ENCODE data around the gene SLC6A8. TPM values are rescaled to one million over a fixed set of nuclear protein-coding genes. Genes with fewer than 3 reads are reported as not detected.
A peak's percentile ranks its signal among the peaks of the same experiment; 100 is the strongest.

SLC6A8 gene
- polyA plus RNA-seq, 12 donors, result 24.6 to 44.9 (median 28.9) TPM; not detected in 1

DNA sequence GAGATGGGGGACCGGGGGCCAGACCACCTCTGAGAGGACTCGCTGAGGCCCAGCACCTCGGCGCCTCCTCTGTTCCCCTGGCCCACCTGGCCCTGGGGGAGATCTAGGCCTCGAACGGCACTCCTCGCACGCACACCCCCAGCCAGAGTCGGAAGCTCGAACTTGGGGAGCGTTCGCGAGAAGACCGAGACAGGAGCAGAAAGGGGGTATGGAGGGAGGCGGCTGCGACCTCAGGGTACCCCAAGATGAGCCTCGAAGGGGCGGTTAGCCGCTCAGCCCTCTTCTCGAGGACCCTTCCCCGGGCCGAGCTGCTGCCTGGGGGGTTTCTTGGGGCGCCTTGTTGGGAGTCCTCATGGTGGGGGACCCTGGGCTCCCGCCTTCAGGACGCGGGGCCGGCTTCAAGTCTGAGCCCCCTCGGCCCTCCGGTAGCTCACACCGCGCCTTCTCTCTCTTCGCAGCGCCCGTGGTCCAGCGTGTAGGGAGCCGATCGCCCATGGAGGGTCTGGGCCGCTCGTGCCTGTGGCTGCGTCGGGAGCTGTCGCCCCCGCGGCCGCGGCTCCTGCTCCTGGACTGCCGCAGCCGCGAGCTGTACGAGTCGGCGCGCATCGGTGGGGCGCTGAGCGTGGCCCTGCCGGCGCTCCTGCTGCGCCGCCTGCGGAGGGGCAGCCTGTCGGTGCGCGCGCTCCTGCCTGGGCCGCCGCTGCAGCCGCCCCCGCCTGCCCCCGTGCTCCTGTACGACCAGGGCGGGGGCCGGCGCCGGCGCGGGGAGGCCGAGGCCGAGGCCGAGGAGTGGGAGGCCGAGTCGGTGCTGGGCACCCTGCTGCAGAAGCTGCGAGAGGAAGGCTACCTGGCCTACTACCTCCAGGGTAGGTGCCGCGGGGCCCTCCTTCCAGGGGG, 40.0 kb upstream of the SLC6A8 start:
- no peak for DNase-seq

DNA sequence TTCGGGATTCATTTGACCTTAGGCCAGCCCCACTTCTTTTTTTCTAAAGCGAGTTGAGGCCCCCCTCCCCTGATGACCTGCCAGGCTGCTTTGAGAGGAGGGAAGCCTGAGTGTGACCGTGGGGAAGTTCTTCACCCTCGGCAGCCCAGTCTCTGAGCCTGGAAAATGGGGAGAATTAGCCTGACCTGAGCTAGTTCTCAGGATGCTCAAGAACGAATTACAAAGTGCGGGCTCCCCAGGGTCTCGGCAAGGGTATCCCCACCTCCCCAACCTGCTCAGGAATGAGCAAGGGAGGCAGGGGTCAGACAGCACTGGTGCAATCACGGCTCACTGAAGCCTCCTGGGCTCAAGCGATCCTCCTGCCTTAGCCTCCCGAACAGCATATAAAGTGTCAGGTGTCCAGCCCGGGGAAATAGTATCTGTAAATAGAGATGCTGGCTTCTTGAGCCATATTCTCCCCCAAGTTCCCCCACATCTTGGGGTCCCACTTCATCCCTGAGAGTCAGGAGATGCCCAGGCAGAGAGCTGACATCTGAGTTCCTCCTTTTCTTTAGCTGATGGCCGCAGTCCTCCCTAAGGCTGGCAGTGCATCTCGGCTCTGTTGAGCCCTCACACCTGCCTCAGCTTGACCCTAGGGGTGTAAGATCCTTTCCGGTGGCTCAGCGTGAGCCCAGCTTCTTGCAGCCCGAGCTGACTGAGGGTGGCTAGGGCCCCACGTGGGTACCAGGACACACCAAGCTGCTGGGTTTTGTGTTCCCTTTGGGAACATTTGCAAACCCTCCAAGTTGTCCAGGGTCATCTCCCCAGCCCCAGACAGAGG, 39.2 kb upstream of the SLC6A8 start:
- DNase-seq, result no peak

DNA sequence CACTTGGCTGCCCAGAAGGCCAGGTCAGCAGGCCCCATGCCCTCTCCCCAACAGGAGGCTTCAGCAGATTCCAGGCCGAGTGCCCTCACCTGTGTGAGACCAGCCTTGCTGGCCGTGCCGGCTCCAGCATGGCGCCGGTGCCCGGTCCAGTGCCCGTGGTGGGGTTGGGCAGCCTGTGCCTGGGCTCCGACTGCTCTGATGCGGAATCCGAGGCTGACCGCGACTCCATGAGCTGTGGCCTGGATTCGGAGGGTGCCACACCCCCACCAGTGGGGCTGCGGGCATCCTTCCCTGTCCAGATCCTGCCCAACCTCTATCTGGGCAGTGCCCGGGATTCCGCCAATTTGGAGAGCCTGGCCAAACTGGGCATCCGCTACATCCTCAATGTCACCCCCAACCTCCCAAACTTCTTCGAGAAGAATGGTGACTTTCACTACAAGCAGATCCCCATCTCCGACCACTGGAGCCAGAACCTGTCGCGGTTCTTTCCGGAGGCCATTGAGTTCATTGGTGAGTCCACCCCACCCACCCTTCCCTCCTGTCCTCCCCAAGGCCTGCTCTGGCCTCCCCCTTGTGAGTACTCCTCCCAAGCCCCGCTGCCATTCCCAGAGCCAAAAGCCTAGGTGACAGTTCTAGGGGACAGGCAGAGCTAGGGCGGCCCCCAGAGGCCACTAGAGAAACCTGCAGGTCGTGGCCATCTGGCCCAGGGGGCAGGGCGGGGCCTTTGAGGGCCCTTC, 38.4 kb upstream of the SLC6A8 start:
- no peak for DNase-seq

DNA sequence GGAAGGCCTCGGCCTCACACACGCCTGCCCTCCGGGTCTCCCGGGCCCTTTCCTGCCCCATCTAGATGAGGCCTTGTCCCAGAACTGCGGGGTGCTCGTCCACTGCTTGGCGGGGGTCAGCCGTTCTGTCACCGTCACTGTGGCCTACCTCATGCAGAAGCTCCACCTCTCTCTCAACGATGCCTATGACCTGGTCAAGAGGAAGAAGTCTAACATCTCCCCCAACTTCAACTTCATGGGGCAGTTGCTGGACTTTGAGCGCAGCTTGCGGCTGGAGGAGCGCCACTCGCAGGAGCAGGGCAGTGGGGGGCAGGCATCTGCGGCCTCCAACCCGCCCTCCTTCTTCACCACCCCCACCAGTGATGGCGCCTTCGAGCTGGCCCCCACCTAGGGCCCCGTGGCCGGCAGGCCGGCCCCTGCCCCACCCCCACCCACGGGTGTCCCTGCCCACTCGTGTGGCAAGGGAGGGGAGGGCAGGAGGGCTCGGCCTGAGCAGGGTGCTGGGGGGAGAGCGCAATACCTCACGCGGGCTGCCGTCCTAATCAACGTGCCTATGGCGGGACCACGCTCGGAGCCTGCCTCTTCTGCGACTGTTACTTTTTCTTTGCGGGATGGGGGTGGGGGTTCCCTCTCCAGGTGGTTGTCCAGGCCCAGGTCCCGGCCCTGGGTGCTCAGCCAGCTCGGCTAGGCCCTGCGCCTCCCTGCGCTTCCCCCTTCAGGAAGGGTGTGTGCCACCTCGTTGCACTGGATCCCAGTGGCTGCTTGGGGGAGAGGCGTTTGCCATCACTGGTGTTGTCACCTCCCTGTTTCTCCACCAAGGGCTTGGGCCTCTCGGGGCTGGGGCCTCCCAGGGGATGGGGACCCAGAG, 37.6 kb upstream of the SLC6A8 start:
- DNase-seq, result no peak

DNA sequence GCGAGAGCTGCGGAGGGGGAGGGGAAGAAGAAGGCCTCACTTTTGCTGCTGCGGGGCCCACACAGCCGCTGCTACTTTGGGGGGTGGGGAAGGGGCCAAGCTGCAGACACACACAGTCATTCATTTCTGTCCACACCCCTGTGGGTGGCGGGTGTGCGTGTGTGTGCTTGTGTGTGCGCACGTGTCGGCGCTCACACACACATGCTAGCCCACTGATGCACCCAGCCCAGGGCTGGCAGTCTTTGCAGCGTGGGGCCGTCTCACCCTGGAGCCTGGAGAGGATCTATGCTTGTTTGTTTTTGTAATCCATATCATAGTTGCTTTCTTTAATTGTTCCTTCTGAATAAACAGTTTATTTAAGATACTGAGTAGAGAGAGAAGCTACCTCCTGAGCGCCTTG, 36.8 kb upstream of the SLC6A8 start:
- DNase-seq, result no peak

DNA sequence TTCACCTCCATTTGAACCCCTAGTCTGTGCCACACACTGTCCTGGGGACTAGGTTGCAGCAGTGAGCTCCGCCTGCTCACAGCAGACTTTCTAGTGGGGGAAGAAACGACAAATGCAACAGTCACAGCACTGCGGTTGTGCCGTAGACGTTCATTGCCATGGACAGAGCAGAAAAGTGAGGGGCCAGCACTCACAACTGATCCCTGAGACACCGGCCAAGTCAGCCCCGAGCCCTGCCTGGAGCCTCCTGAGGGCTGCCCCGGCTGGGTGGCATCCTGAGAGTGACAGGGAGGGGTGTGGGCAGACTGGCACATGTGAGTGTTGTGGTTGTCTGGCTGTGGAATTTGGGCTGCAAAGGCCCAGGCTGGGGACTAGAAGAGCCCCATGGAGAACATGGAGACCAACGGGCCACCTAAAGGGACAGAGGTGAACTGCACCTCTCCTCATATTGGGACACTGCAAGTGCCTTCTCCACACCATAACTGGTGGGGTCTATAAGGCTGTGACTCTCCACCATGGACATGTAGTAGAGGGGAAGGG, 36.1 kb upstream of the SLC6A8 start:
- DNase-seq, result no peak

DNA sequence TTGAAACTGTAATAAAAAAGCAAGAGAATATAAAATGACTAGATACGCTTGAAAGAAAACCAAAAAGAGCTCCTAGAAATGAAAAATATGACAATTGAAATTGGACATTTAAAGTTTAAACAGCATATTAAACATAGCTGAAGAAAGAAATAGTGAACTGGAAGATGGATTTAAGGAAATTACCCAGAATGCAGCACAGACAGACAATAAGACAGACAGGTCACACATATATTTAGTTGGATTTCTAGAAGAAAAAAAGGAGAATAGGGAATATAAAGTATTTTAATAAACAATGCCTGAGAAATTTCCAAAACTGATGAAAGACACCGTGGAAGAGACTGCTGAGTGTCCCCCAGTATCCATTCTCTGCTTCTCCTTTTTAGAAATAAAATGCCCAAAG, 34.2 kb upstream of the SLC6A8 start:
- DNase-seq, result no peak

DNA sequence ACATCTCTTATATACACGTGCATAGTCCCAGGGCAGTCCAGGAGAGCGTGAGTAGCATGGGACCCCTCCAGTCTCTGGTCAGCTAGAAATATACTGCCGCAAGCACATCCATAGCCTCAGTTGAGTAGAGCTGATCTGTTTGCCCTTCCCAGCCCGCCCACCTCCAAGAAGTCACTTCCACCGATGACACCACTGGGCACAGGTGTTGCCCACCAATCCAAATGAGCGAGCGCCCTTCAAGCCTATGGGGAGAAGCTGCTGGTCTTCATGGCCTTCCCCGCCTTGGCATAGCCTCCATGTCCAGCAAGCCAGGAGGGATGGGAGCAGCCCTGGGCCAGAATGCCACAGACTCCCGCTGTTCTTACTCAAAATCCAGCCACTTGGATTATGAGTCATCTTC, 30.6 kb upstream of the SLC6A8 start:
- no peak for DNase-seq

DNA sequence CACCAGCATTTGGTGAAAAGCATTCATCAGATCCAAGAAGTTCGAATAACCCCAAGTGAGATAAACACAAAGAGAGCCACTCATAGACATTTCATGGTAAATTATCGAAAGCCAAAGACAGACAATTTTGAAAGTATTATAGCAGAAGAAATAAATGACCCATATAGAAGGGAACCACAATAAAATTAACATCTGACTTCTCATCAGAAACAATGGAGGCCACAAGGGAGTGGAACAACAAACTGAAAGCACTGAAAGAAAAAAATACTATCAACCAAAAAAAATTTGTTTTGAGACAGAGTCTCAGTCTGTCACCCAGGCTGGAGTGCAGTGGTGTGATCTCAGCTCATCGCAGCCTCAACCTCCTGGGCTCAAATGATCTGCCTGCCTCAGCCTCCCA, 28.5 kb upstream of the SLC6A8 start:
- no peak for DNase-seq

DNA sequence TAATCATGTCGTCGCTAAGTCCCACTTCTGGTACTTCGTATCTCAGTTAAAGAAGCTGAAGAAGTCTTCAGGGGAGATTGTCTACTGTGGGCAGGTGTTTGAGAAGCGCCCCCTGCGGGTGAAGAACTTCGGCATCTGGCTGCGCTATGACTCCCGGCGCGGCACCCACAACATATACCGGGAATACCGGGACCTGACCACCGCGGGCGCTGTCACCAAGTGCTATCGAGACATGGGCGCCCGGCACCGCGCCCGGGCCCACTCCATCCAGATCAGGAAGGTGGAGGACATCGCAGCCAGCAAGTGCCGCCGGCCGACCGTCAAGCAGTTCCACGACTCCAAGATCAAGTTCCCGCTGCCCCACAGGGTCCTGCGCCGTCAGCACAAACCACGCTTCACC, 25.5 kb upstream of the SLC6A8 start:
- DNase-seq, result no peak

DNA sequence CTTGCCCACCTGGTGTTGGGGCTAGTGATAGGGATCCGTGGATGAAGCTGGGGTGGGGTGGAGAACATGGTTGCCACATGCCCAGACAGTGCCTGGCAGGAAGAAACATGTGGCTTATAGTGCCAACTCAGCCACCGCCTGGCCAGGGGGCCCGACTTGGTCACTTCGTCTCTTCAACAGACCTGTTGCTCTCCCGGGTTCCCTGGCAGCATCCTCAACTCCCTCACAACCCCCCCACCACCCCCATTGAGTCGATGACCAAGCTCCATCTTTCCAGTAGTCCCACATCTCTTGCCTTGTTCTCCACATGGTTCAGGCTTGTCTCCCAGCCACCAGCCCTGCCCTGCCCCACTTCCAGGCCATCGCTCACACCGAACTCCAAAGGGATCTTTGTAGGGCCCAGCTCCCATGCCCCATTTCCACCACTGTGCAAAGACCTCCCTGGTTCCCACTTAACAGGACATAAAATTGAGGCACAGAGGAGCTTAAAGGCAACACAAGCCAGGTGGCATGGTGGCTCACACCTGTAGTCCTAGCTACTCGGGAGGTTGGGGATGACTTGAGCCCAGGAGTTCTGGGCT, 21.9 kb upstream of the SLC6A8 start:
- no peak for DNase-seq

DNA sequence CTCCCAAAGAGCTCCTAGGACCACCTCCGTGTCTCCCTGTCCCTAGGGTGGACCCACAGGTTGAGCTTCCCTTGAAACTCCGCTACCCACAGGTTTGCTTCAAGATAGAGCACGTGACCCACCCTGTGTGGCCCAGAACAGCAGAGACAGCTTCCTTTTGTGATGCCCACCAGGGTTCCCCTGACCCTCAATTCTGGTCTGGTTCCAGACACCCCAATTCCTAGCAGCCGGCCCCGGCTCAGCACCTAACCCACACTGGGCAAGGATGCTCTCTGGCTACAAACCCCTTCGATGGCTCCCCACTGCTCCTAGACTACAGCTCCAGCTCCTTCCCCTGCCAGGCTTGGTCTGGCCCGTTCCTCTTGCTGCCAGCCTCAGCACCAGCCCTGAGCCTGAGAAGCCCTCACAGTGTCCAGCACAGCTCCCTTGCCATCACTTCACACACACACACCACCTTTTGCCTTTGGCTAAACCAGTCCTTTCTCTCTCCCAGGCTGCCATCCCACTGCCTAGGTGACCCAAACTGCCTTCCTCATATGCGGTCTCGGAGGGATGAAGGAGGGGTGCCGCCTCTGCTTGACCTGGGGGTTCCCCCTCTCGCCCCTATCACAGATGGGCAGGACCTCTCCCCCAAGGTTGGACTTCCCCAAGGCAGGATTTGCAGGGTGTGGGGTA, 20.3 kb upstream of the SLC6A8 start:
- no peak for DNase-seq

DNA sequence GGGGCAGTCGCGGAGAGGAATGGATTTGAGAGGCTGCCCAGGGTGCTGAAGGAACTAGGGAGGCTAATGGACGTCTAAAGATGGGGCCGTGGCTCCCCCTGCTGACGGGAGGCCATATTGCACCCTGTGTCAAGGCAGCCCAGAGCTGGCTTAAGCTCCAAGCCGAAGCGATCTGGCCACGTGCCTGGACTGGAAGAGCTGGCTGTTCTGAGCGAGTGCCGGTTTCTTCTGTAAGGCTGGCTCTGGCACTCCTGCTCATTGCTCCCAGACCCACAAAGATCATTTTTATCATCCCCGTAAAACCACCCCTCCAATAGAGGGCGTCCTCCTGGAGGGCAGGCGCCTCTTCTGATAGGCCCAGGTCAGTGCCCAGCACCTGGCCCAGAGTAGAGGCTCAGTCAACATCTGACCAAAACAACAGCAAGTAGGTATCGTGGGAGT, 19.8 kb upstream of the SLC6A8 start:
- peak; percentile 83 for DNase-seq

DNA sequence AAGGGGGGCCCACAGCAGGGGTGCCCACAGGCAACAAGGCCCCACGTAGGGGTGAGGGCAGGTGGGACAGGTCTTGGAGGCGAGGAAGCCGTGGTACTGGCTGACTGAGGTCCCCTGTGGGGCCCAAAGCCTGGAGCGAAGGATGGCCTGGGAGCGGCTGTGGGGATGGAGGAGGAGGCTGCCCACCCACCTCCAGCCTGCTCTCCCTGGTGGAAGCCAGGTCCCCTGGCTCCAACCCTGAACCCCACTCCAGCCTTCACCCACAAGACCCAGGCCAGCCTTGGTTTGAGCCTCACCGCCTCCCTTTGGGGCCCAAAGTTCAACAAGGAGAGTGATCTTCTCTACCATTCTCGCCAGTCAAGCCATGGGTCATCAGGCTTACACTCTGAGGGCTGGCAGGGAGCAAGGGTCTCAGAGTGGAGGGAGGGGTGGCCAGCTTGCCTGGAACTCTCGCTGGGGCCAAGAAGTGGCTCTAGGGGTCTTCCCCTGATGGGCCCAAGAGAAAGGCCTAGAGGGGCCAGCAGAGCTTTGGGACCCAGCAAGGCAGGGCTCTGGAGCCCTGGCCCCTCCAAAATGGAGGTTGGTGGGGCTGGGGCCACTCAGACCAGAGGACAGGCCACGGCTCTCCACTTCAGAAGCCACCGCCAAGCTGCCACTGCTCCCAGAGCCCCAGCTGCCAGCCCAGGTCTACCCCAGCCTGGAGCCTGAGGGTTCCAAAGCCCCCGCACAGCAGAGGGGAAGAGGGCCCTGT, 19.1 kb upstream of the SLC6A8 start:
- no peak for DNase-seq

DNA sequence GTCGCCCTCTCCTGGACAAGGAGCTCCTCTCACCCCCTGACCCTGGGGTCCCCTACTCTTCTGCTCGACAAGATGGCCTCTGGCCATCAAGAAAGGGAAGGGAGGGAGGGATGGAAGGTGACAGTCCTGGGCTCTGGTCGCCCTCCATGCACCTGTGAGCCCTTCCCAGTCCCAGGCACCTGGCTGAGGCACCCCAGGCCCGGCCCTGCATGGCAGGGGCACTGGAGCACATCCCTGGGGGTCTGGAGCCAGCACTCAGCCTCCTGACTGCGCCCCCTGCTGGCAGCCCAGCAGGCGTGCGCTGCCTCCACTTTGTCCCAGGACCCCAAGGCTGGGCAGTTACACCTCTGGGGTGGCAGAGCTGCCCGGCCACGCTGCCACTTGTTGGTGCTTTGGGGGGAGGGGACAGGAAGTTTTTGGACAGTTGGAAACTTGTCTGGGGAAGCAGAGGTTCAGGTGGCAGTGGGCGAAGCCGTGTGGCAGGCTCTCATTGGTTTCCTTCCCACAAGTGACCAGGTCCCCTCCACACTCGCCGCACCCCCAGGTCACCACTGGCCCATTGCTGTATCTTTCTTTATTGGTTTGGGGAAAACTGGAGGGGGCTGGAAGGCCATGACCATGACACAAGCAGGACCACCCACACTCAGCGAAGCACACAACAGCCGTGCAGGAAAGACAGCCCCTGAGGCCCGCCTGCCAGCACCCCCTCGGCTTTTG, 18.4 kb upstream of the SLC6A8 start:
- DNase-seq, result no peak

DNA sequence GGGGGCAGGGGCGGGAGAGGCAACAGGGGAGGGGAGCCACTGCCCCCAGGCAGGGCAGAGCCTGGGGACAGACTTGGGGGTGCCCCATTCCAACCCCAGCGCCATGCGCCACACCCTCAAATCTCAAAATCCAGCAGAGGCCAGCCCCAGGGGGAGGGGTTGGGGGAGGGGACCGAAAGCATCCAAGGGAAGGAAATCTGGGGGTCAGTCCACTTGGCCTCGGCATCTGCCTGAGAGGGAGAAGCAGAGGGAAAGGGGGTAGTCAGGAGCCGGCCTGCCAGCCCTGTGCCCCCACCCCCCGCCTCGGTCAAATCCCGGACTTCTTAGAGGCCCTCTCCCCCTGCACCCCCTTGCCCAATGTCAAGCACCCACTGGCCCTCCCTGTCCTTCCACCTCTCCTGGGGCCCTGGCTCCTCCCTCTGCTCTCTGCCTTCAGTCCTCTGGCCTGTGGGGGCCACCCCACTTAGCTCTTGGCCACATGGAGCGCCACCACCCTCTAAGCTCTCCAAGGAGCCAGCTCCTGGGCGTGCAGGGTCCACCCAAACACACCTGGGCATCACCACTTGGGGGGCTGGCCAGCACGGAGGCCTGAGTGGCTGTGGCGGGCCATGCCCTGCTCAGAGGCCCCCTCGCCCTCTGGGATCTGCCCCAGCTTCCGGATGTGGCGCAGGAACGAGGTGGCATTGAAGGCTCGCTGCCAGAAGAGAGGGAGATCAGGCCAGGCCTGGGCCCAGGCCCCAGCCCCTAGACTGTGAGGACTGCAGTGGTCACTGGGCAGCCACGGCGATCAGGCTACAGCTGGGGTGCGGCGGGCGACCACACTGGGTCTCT, 17.6 kb upstream of the SLC6A8 start:
- no peak for DNase-seq

DNA sequence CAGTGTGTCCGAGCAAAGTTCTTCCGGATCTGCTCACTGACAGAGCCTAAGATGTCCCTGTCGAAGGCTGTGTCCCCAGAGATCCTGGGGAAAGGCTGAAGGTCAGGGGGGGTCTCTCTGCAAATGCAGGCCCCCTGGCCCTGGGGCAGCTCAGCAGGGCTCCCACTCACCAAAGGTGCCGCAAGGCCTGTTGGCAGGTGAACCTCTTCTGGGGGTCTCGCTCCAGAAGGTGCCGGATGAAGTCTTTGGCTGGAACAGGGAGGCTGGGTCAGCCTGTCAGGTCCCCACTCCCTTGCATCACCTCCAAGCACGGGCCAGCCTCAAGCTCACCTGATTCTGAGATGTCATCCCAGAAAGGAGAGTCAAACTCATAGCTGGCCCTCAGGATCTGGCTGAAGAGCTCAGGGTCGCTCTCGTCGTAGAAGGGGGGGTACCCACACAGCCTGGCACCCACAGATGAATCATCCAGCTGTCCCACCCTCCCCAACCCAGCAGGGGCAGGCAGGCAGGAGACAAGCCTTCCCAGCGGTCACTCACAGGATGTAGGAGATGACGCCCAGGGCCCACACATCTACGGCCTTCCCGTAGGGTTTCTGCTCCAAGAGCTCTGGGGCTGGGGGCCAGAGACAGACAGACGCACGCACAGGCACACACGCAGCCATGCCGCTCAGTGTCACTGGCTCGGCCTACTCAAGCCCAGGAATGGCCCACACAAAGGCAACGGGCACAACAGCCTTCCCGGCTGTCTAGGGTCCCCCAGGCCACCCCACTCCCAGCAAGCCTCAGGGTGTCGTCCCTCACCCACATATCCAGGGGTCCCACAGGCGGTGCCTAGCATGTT, 16.8 kb upstream of the SLC6A8 start:
- DNase-seq, result no peak
